Measurements from ENCODE around the gene HLF. TPM values are rescaled to one million over a fixed set of nuclear protein-coding genes. Genes with fewer than 3 reads are reported as not detected.

Gene HLF
- total and polyA plus RNA-seq, 8 donors = 1.6 to 42.4 (median 9.6) TPM

GRCh38 chr17:55342800-55343585 lies 78.2 kb downstream of the HLF start:
- Histone ChIP-seq H3K27me3 (peaks cover 0 to 4% (median 0%) of the 10 kb centered on the region in 3 donors), H3K9me3 (no peaks in the 10 kb centered on the region), H3K4me1 (peaks cover 0 to under 1% (median 0%) of the 10 kb centered on the region in 4 donors), H3K27ac (no peak overlapping the region), H3K4me3 (no peak overlapping the region), H3K36me3 (no peaks in the 10 kb centered on the region)
- intact Hi-C loops (cut with DNase I; ENCODE audit: low total_unique reads) = no loop called here
- 83 to 91% (median 88%) methylated on average over 6 of the region's 6 CpGs for WGBS, 5 donors
- no peak for DNase-seq
- TF ChIP-seq EP300 (IDR thresholded peaks at IDR 0.05) (no peak), POLR2A (IDR thresholded peaks at IDR 0.05) (no peak), POLR2AphosphoS5 (IDR thresholded peaks at IDR 0.05) (no peak), CTCF (IDR thresholded peaks at IDR 0.05) (no peak)

- Histone ChIP-seq H3K27me3 (peaks cover 0 to 4% (median 0%) of the 10 kb centered on the region in 3 donors), H3K9me3 (no peaks in the 10 kb centered on the region), H3K36me3 (no peaks in the 10 kb centered on the region), H3K4me3 (no peak overlapping the region), H3K4me1 (peaks cover 0 to 11% (median 0%) of the 10 kb centered on the region in 4 donors), H3K27ac (no peak overlapping the region)
- WGBS, 5 donors = 81 to 86% (median 83%) methylated on average over 4 of the region's 4 CpGs
- DNase-seq = no peak
- intact Hi-C loops (cut with DNase I; ENCODE audit: low total_unique reads) = no loop called here
- no peak for TF ChIP-seq EP300 (IDR thresholded peaks at IDR 0.05)
Measured at GRCh38 chr17:55343900-55344513, 79.2 kb downstream of the HLF start.

GRCh38 chr17:55344514-55344997 lies 79.8 kb downstream of the HLF start:
- H3K4me3 ChIP-seq = no peak overlapping the region
- no peak for TF ChIP-seq POLR2AphosphoS5 (IDR thresholded peaks at IDR 0.05)
- TF ChIP-seq POLR2A (IDR thresholded peaks at IDR 0.05) = no peak
- TF ChIP-seq EP300 (IDR thresholded peaks at IDR 0.05) = no peak
- no peak for TF ChIP-seq CTCF (IDR thresholded peaks at IDR 0.05)
- no peaks in the 10 kb centered on the region for H3K27me3 ChIP-seq
- DNase-seq = no peak
- 82 to 91% (median 90%) methylated on average over 3 of the region's 3 CpGs for WGBS, 5 donors
- H3K9me3 ChIP-seq = no peaks in the 10 kb centered on the region
- H3K4me1 ChIP-seq = peaks cover 0 to 11% (median 0%) of the 10 kb centered on the region in 4 donors
- intact Hi-C loops (cut with DNase I; ENCODE audit: low total_unique reads) = no loop called here
- H3K27ac ChIP-seq = no peak overlapping the region
- H3K36me3 ChIP-seq = no peaks in the 10 kb centered on the region

- WGBS, 5 donors = 67 to 94% (median 84%) methylated on average over 1 of the region's 1 CpG
- no peak overlapping the region for H3K27ac ChIP-seq
- no peak overlapping the region for H3K4me3 ChIP-seq
- DNase-seq = no peak
- peaks cover 0 to 11% (median 0%) of the 10 kb centered on the region in 4 donors for H3K4me1 ChIP-seq
- H3K27me3 ChIP-seq = no peaks in the 10 kb centered on the region
- H3K36me3 ChIP-seq = no peaks in the 10 kb centered on the region
- no peaks in the 10 kb centered on the region for H3K9me3 ChIP-seq
- intact Hi-C loops (cut with DNase I; ENCODE audit: low total_unique reads) = no loop called here
- TF ChIP-seq CTCF (IDR thresholded peaks at IDR 0.05) (no peak), EP300 (IDR thresholded peaks at IDR 0.05) (no peak), POLR2AphosphoS5 (IDR thresholded peaks at IDR 0.05) (no peak), POLR2A (IDR thresholded peaks at IDR 0.05) (no peak)
Measured at GRCh38 chr17:55345132-55345531, 80.4 kb downstream of the HLF start.

All from stomach (tissue), 9 donors.